ENCODE results near the gene TENT4A.

Gene TENT4A

DNA sequence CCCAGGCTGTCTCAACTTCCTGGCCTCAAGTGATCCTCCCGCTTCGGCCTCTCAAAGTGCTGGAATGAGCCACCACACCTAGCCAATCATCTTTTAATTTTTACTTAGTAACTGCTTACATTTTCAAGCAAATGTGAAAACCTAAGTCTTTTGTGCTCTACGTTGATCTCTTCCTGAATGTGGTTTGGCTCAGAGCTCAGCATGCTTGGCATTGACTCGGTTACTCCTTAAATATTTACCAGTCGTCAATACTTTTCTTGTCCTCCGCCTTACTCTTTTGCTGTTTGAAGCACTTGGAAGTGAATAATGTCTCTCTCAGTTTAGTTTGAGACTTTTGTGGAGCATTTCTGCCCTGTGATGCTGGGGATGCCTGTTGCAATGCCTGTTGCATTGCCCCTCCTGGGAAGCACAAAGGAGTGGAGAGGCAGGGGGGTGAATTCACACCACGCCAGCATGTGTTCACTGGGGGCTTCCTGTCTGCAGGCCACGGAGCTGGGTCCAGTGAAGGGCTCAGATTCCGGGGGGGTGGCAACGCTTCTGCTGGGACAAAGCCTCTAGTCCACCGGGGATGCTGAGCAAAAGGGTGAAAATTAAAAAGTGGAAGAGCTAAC is 13.1 kb upstream of the TENT4A start:
- no peak for DNase-seq (ENCODE audit: low read depth in 2 of 2)

DNA sequence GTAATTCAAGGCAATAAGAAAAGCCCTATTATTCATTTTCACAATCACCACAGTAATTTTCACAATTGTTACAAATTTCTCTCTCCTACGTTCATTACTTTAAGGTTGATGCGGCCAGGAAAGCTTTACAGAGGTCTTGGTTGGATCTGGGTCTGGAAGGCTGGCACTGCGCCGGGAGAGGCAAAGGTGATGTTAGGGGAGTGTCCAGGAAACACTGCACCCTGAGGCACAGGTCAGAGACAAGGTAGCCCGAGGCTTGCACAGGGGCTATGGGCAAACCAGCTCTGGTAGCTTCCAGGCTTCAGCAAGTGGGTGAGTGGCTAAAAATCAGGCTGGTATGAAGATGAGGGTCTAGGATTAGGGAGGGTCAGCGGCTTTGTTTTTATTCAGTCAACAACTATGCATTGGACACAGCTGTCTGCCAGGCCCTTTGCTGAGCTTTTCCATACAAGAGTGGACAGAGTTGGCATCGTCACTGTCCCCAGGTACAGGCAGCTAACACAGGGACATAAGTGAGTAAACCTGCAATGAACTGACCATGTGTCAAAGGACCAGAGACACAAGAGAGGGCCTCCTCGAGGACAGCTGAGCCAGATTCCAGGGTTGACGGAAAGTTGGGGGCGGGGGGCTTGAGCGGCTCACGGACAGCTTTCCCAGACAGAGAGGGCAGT is 12.4 kb upstream of the TENT4A start:
- no peak for DNase-seq (ENCODE audit: low read depth in 2 of 2)

DNA sequence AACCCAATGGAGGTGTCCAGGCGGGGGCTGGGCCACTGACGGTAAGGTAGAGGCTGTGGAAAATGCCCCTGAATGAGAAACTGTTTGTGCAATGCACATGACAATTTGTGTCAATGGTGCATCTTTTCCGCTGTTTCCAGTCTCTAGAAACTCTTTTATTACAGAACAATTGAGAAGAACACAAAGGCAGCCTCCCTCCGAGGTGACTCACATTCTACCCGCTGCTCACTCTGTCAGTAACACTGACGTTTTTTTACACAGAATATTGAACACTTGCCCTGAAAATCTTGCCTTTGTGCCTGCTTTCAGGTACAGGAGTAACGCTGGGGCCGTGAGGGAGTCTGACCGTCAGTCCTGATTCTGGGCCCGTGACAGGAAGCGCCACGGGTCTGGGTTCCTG is 11.7 kb upstream of the TENT4A start:
- DNase-seq (ENCODE audit: low read depth in 2 of 2) = no peak

DNA sequence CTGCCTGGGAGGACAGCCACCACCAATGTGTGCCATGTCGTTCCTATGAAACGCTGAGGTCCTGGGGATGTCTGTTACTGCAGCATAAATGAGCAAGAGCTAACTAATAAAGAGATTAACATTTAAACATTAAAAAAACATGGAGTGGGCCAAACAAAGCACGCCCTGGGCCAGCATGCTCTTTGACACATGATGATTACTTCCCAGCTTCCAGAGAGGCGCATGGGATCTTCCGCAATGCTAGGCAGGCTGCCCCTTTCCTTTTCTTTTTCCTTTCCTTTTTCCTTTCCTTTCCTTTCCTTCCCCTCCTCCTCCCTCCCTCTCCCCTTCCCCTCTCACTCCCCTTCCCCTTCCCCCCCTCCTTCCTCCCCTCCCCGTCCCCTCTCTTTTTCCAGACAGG is 10.6 kb upstream of the TENT4A start:
- no peak for DNase-seq (ENCODE audit: low read depth in 2 of 2)

DNA sequence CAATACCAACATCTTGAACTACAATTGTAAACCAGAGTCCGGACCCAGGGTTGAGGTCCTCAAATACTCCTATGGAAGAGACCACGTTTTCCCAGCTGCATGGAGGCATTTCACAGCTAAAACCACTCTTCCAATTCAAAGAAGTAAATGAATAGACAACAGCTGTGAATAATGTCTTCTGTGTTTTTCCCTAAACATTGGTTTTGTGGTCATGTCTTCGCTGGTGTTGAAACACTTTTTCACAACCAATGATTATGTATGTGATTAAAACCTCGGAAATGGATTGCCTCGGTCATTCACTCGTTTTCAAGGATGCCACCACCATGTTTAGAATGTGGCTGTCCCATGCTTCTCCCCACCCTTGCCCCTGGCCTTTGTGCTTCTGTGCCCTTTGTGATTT is 9.4 kb upstream of the TENT4A start:
- DNase-seq (ENCODE audit: low read depth in 2 of 2) = no peak

DNA sequence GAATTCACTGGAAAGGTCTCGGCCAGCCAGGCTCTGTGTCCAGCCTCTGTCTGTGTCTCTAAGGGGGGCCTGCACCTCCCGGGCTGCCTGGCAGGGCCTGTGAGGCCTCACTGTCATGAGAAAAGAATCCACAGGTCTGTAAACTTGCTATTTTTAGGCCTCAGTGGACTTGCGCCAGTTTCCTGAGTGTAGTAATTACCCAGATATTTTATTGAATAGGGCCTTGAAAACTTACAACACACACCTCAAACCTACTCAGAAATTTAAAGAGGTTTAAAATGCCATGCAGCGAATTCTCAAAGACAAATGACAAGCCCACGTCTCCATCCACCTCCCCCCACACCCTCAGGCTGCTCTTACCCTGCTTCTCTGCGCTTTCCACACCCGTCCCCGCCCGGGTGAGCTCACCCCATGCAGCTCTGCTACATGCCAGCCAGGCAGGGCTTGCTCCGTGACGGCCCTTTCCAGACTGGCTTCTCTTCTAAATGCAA is 8.8 kb upstream of the TENT4A start:
- no peak for DNase-seq (ENCODE audit: low read depth in 2 of 2)

DNA sequence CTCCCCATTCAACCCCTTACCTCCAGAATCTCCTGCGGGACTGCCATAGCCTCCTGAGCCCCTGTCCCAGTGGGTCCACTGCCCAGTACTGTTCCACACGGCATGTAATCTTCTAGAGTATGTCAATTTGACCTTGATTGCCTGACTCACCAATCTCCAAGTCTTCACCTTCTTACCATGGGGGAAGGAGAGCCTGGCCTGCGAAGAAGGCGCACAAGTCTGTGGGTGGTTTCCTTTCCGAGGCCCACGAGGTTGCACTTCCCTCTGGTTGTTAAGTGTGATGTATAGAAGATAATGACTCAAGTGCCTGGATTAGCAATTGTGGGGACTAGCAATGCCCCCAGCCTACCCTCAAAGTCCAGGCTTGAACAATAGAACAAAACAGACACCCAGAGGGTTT is 8.1 kb upstream of the TENT4A start:
- no peak for DNase-seq (ENCODE audit: low read depth in 2 of 2)

DNA sequence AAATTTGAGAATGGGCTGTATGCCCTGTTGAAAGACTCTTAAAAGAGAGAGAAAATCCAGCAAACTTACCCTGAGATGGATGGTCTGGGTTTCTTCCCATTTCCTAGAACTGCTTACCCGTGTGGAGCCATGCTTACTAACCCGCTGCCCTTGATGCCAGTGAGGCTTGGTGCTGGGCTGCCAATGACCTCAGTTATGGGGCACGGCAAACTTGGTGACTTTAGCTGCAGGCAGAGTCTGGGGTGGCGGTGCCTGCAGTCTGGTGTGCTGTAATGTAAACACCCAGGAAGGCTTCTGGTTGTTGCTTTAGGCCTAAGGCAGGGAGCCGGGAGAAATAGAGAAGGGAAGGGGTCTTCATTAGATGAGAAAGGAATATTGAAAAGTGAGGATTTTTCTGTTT is 7.3 kb upstream of the TENT4A start:
- no peak for DNase-seq (ENCODE audit: low read depth in 2 of 2)

DNA sequence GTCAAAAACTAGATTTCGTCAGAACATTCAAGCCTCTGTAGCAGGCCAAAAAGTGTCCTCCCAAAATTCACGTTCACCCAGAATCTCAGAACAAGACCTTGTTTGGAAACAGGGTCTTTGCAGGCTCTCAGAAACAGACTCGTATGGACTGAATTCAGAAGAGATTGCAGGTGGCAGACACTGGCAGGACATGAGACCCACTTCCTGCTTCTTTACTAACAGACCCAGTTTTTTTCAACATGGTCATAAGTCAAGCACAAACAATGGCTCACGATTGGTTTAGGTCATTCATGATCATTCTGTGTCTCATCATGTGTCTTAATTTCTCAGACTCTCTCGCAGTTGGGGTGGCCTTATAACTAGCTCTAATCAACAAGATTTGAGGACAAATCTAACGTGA is 5.4 kb upstream of the TENT4A start:
- no peak for DNase-seq (ENCODE audit: low read depth in 2 of 2)

DNA sequence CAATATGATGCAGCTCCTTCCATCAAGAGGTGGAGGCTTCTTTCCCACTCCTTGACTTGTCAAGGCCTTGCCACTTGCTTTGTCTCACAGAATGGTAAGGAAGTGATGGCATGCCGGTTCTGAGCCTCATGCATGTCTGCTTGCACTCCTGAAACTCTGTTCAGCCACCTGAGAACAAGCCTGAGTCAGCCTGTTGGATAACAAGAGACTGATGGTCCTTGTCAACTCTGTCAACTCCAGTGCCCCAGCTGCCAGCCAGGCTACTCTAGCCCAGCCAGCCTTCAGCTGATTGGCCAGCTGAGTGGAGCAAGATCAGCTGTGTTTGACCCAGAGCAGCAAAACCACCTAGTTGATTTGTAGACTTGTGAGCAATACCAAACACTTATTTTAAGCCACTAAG is 4.4 kb upstream of the TENT4A start:
- no peak for DNase-seq (ENCODE audit: low read depth in 2 of 2)

DNA sequence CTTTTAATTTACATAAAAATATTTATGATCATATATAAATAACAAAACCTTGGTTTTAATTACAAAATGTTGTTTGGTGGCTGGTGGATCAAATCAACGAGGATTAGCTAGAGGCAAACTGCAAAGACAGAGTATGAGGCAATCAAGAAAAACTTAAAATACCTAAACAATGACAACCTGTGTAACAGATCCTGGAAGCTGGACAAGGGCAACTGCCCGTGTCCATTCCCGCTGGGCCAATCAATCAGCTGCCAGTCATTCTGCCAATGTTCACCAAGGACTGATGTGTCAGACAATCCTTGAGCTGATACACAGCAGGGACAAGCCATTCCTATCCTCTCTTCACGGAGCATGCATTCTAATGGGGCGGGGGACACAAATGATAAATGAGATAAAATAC is 3.2 kb upstream of the TENT4A start:
- DNase-seq (ENCODE audit: low read depth in 2 of 2) = no peak

DNA sequence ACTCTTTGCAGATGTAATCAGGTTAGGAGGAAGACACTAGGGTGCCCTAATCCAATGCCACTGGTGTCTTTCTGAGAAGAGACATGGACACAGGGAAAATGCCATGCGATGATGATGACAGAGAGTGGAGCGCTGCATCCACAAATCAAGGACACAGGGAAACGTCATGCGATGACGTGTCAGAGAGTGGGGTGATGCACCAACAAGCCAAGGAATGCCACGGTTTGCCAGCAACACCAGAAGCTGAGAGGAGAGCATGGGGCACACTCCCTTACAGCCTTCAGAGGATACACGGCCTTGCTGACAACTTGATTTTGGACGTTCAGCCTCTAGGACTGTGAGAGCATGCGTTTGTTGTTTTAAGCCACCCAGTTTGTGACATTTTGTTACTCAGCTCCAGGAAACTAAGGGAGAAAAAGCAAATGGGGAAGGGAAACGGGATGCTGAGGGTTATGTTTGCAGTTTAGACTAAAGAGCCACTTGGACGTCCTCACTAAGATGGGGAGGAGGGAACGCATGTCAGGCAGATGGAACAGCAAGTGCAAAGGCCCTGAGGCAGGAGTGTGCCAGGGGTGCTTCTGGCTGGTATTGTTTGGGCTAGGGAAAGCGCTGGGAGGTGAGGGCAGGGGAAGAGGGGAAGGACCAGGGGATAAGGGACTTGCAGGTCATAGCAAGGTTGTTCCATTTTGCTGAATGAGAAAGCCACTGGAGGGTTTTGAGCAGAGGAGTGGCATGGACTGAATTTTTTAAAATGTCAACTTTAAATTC is 2.5 kb upstream of the TENT4A start:
- DNase-seq (ENCODE audit: low read depth in 2 of 2) = no peak

DNA sequence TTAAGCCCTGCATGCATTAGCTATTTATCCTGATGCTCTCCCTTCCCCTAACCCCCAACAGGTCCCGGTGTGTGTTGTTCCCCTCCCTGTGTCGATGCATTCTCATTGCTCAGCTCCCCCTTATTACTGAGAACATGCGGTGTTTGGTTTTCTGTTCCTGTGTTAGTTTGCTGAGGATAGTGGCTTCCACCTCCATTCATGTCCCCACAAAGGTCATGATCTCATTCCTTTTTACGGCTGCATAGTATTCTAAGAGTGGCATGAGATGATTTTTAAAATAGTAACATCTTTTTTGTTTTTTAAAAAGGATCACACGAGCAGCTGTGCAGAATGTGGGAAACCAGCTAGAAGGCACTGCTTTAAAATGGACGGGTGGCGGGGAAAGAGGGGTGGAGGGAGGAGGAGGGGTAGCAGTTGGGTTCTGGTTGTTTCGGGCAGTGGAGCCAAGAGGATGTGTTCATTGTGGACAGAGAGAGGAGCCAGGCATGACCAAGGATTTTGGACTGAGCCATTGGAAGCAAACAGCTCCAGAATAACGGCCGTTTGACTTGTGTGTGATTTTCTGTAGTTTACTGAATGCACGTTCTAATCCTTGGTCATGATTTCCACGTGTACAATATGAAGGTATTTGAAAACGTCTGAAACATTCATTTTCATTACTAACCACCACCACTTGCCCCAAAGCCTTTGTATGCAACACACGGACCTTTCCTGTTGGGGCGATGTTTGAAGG is 1.7 kb upstream of the TENT4A start:
- no peak for DNase-seq (ENCODE audit: low read depth in 2 of 2)

DNA sequence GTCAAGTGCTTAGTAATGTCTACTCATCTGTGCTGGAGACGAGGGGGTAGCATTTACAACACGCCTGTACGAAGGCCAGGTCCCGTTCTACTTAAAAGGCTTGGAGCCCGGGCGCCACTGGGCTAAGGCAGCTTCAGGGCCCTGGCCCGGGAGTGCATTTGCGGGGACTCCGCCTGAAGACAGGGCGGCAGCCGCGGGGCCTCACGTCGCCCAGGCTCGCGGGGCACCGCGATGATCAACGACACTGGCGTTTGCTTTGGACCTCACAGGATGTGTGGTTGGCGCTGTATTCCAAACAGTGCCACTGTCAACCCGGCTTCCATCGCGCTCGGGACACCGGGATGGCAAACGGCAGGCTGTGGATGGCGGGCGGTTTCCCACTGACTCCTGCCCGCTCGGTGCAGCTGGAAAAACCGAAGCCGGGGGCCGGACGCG is 1.1 kb upstream of the TENT4A start:
- DNase-seq (ENCODE audit: low read depth in 2 of 2) = peak; percentile 12 to 20

DNA sequence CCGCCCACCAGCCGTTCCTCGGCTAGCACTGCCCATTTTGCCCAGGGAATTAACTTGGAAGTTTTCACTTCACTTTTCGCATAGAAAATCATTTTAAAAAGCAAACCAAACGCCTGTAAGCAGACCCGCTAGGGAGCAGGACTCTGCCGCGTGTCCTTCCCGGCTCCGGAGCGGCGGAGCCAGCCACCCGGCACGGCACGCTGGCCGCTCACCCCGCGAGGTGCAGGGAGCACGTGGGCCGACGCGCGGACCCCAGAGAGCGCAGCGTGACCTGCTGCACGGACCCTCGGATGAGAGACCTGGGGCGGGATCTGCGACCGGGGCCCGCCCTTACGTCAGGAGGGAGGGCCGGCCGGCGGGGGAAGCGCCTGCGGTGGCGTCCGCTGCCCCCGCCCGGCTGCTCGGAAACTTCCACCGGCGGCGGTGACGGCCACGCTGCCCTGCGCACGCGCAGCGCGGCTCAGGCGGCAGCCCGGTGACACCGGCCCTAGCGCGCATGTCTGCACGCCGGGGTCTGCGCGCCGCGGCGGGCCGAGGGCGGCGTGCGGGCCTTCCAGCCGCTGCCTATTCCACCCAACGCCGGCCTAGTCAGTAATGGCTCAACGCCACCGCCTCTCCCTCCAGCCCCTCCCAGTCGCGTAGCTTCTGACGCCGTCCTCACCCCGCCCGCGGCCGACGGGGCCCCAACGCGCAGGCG is 507 bp upstream of the TENT4A start:
- DNase-seq (ENCODE audit: low read depth in 2 of 2) = peak in 1 of 2 donors; percentile 93

DNA sequence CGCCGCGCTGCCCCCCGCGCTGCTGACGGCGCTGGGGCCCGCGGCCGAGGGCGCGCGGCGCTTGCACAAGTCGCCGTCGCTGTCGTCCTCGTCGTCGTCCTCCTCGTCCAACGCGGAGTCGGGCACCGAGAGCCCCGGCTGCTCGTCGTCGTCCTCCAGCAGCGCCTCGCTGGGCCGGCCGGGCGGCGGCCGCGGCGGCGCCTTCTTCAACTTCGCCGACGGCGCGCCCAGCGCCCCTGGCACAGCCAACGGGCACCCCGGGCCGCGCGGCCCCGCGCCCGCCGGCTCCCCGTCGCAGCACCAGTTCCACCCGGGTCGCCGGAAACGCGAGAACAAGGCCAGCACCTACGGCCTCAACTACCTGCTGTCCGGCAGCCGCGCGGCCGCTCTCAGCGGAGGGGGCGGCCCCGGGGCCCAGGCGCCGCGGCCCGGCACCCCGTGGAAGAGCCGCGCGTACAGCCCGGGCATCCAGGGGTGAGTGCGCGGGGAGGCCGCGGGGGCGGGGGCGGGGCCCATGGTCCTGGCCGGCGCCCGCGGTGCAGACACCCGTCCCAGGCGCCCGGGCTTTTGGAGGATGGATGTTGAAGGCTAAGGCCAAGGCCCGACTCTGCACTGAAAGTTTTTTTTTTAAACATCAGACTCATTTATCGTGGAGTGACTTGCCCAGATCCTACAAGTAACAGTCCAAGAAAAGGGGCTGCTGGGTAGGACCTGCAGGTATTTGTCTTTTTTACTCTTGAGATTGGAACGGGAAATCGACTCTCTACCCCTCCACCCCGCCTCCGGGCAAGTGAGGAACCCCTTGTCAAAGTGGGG is 1.2 kb downstream of the TENT4A start:
- no peak for DNase-seq (ENCODE audit: low read depth in 2 of 2)

DNA sequence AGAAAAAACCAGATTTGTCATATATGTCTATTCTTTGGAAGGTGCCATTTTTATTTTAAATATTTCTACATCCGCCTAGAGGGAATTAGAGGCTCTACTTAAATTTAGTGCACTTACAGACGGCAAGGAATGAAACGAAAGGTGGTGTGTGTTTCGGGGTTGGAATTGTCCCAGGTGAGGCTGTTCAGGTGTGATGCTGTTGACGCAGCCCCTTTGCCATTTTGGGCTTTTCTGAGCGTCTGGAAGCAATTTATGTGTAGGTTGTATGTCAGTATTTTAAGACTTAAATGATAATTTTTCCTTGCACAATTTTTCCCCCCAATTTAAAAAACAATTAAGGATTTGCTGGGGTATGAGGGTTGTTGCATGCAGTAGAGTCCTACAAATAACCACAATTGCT is 2.0 kb downstream of the TENT4A start:
- no peak for DNase-seq (ENCODE audit: low read depth in 2 of 2)

DNA sequence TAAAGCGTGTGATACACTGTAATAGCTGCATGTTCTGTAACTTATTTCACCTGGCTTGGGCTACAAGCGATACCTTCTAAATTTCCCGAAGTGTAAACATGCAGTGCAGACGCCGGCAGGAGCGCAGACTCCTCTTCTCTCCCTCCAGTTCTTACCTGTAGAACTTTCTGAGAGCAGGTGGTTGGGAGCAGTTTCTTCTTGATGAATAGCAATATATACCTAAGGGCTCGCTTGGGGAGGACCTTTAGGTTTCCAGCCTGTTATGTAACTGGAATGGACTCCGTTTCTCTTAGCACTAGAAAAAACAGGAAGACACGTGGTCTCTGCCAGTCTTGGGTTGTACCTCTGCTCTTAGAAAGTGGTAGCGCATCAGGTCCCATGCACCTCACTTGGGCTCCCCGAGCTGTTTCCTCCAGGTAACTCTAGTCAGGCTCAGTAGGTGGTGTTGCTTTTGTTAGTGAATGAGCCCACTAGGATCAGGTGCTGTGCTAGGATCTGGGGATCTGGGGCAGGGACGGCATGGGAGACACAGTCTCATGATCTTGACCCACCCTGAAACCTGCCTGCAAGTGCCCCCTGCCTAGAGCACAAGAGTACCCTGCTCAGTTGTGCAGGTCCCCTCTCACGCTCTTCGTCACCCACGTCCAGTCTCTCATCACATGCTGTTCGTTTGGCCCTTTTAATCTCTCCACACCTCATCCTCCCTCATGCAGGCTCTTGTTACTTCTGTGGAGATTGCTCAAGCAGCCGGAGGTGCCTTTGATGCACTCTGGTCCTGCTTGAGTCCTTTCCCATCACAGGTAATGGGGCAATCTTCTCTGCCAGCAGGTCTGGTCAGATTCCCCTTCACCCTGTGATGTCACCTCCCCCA is 2.8 kb downstream of the TENT4A start:
- no peak for DNase-seq (ENCODE audit: low read depth in 2 of 2)

DNA sequence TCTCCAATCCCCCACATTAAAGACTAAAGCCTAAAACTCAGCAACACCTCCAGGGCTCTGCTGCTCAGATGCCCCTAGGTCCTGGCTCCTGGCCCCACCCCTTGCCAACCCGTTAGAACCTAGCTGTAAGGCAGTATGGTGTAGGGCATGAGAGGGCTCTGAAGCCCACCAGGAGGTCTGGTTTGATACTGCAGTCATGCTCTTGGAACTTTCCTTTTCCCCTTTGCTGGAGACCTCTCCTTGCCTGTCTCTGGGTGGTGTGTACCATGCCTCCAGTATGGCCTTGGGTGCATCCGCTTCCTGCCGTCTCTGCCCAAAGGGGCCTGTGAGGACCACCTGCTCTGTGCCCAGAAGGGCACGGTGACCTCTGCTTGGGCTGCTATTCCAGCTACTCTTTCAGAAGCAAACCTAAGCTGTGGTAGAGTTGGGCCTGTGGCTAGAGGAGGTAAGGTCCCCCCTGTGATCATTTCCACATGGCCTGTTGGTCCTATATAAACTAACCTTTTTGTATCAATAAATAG is 3.5 kb downstream of the TENT4A start:
- DNase-seq (ENCODE audit: low read depth in 2 of 2) = no peak

DNA sequence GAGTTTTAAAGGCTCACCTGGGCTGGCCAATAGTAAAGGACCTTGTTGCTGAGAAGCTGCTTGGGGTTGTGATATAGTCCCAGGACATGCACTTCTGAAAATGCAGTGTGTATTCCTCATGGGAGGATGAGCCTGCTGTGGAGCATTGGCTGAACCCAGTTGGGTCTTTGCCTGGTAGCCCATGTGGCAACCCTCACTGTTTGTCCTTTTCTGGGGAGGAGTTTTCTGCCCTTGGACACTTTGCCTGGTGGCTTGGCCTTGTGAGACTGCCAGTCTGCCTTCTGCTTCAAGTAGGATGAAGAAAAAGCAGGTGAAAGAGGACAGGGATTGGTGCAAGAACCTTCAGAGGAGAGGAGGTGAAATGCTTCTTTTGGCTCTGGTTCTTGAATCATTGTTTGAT is 4.0 kb downstream of the TENT4A start:
- no peak for DNase-seq (ENCODE audit: low read depth in 2 of 2)
